ENCODE measurements around the gene DNASE1L1. TPM values are rescaled to one million over a fixed set of nuclear protein-coding genes. Genes with fewer than 3 reads are reported as not detected.

The DNASE1L1 gene
- total and polyA plus RNA-seq, 2 donors (not counting 1 experiment from before 2014, with no cell fraction given) = 24.6 to 49.2 TPM

DNA sequence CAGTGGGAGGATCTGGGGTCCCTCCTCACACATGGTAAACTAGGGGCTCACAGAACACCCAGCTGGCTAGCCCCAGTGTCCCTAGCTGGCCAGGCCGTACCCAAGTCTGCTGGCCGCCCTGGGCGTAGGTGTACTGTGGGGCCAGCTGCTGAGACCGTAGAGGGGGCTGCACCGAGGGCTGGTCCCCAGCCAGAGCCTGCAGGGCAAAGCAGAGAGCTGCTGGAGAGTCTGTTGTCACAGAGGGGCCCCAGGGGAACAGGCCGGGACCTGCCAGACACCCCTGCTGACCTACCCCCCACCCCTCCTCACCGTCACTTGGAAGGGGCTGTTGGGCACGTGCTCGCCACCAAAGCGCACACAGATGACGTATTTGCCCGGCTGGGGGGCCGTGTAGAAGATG lies 54.5 kb downstream of the DNASE1L1 start:
- 96% methylated on average over 8 of the region's 13 CpGs for WGBS (ENCODE audit: insufficient coverage)
- no peak overlapping the region for H3K4me3 ChIP-seq (ENCODE audit: control extremely low read depth in 1 of 5, extremely low read depth in 1 of 5, insufficient read depth in 1 of 5, low read depth in 2 of 5, low read length in 4 of 5)
- TF ChIP-seq, protein P1, sequence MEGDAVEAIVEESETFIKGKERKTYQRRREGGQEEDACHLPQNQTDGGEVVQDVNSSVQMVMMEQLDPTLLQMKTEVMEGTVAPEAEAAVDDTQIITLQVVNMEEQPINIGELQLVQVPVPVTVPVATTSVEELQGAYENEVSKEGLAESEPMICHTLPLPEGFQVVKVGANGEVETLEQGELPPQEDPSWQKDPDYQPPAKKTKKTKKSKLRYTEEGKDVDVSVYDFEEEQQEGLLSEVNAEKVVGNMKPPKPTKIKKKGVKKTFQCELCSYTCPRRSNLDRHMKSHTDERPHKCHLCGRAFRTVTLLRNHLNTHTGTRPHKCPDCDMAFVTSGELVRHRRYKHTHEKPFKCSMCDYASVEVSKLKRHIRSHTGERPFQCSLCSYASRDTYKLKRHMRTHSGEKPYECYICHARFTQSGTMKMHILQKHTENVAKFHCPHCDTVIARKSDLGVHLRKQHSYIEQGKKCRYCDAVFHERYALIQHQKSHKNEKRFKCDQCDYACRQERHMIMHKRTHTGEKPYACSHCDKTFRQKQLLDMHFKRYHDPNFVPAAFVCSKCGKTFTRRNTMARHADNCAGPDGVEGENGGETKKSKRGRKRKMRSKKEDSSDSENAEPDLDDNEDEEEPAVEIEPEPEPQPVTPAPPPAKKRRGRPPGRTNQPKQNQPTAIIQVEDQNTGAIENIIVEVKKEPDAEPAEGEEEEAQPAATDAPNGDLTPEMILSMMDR (IDR thresholded peaks at IDR 0.05) = no peak
- no peak for TF ChIP-seq EZH2 (IDR thresholded peaks at IDR 0.05; ENCODE audit: borderline replicate concordance, insufficient read depth, low read depth, low read length, poor library complexity, severe bottlenecking)
- no peak overlapping the region for H3K27ac ChIP-seq (ENCODE audit: low read length in 2 of 2)
- ChIA-PET CTCF (no interaction called here), POLR2A (no interaction called here)
- H3K79me2 ChIP-seq (ENCODE audit: control insufficient read depth, insufficient read depth, low read length) = peaks cover 8% of the 10 kb centered on the region
- H3K4me2 ChIP-seq (replicated peaks; ENCODE audit: low read depth, low read length, poor library complexity, severe bottlenecking) = no peak overlapping the region
- H4K20me1 ChIP-seq (ENCODE audit: control insufficient read depth, insufficient read depth, low read length, poor library complexity, severe bottlenecking) = peaks cover 44% of the 10 kb centered on the region
- H3K9ac ChIP-seq (ENCODE audit: low read length) = no peak overlapping the region
- Mint-ChIP-seq H3K27ac (no peak overlapping the region), H3K9me3 (ENCODE audit: insufficient read depth) (no peaks in the 10 kb centered on the region), H3K27me3 (no peaks in the 10 kb centered on the region), H3K4me1 (peaks cover 28% of the 10 kb centered on the region), H3K4me3 (no peak overlapping the region)
- H3K27me3 ChIP-seq (replicated peaks in 1 of 4; ENCODE audit: control extremely low read depth in 1 of 4, control insufficient read depth in 3 of 4, insufficient read depth in 4 of 4, low read length in 3 of 4) = no peaks in the 10 kb centered on the region
- H2AFZ ChIP-seq (ENCODE audit: insufficient read depth, low read depth, low read length, poor library complexity, severe bottlenecking) = no peak overlapping the region
- H3K4me1 ChIP-seq (ENCODE audit: control insufficient read depth in 2 of 2, insufficient read depth in 2 of 2, low read length in 2 of 2) = peaks cover 32 to 40% of the 10 kb centered on the region in 2 donors
- intact Hi-C loops (cut with micrococcal nuclease) = no loop called here
- H3K36me3 ChIP-seq (replicated peaks in 1 of 2; ENCODE audit: control extremely low read depth in 1 of 2, control insufficient read depth in 1 of 2, extremely low read depth in 1 of 2, insufficient read depth in 2 of 2, low read length in 1 of 2) = peaks cover 0 to 87% of the 10 kb centered on the region in 2 experiments
- H3K9me3 ChIP-seq (ENCODE audit: control extremely low read depth in 1 of 3, control insufficient read depth in 2 of 3, insufficient read depth in 1 of 3, low read length in 2 of 3) = no peaks in the 10 kb centered on the region
- ATAC-seq (ENCODE audit: low read depth) (no peak), DNase-seq (no peak)

DNA sequence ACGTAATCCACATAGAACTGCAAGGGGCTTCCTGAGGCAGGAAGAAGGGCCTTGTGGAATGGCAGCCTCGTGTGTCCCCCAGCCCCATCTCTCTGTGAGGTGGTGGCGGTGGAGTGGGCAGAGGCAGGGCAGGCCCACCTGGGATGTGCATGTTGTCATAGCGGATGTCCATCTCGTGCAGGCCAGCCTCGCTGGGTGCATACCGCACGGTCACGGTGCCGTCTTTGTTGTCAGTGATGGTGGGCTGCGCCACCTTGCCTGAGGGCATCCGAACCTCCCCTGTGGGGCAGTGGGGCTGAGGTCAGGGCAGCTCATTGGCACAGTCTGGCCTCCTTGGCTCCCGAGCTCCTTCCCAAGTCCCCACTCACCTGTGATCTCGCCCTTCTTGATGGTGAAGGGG lies 55.0 kb downstream of the DNASE1L1 start:
- Histone ChIP-seq H3K79me2 (ENCODE audit: control insufficient read depth, insufficient read depth, low read length) (peaks cover 8% of the 10 kb centered on the region), H3K4me3 (ENCODE audit: control extremely low read depth in 1 of 5, extremely low read depth in 1 of 5, insufficient read depth in 1 of 5, low read depth in 2 of 5, low read length in 4 of 5) (no peak overlapping the region), H3K36me3 (replicated peaks in 1 of 2; ENCODE audit: control extremely low read depth in 1 of 2, control insufficient read depth in 1 of 2, extremely low read depth in 1 of 2, insufficient read depth in 2 of 2, low read length in 1 of 2) (peaks cover 0 to 87% of the 10 kb centered on the region in 2 experiments), H3K27me3 (replicated peaks in 1 of 4; ENCODE audit: control extremely low read depth in 1 of 4, control insufficient read depth in 3 of 4, insufficient read depth in 4 of 4, low read length in 3 of 4) (no peaks in the 10 kb centered on the region), H2AFZ (ENCODE audit: insufficient read depth, low read depth, low read length, poor library complexity, severe bottlenecking) (no peak overlapping the region), H3K27ac (ENCODE audit: low read length in 2 of 2) (no peak overlapping the region), H3K9me3 (ENCODE audit: control extremely low read depth in 1 of 3, control insufficient read depth in 2 of 3, insufficient read depth in 1 of 3, low read length in 2 of 3) (no peaks in the 10 kb centered on the region), H3K4me1 (ENCODE audit: control insufficient read depth in 2 of 2, insufficient read depth in 2 of 2, low read length in 2 of 2) (peaks cover 35 to 45% of the 10 kb centered on the region in 2 donors), H3K4me2 (replicated peaks; ENCODE audit: low read depth, low read length, poor library complexity, severe bottlenecking) (no peak overlapping the region), H4K20me1 (ENCODE audit: control insufficient read depth, insufficient read depth, low read length, poor library complexity, severe bottlenecking) (peaks cover 39% of the 10 kb centered on the region), H3K9ac (ENCODE audit: low read length) (no peak overlapping the region)
- DNase-seq = no peak
- POLR2A ChIA-PET = no interaction called here
- no peak for ATAC-seq (ENCODE audit: low read depth)
- Mint-ChIP-seq H3K27ac (no peak overlapping the region), H3K4me1 (peaks cover 28% of the 10 kb centered on the region), H3K4me3 (no peak overlapping the region), H3K27me3 (no peaks in the 10 kb centered on the region), H3K9me3 (ENCODE audit: insufficient read depth) (no peaks in the 10 kb centered on the region)
- TF ChIP-seq EZH2 (IDR thresholded peaks at IDR 0.05; ENCODE audit: borderline replicate concordance, insufficient read depth, low read depth, low read length, poor library complexity, severe bottlenecking) = no peak
- TF ChIP-seq, protein P1 (IDR thresholded peaks at IDR 0.05) = no peak
- CTCF ChIA-PET = no interaction called here
- 83% methylated on average over 2 of the region's 14 CpGs for WGBS (ENCODE audit: insufficient coverage)
- intact Hi-C loops (cut with micrococcal nuclease) = no loop called here

Data from B cell (primary cell).